IPS DF 6.9 (cell line): ENCODE measurements around the gene TNFSF4.

ENCODE experiments used
- DNase-seq: peaks from one replicate; pipeline ENCODE4 v3.0.0-alpha.2; 2013; ENCODE audit warnings: low read depth, low spot score
- H3K27ac ChIP-seq: one replicate; pipeline ENCODE4 v1.5.1; 2013; ENCODE audit warnings: low read length, control low read depth
- H3K27me3 ChIP-seq: 2 replicates; pipeline ENCODE4 v1.6.1; 2013; ENCODE audit warnings: mild to moderate bottlenecking, low read length; ENCODE audit not compliant: control insufficient read depth, insufficient read depth
- H3K36me3 ChIP-seq: 2 replicates; pipeline ENCODE4 v1.6.1; 2013; ENCODE audit warnings: low read length; ENCODE audit not compliant: control insufficient read depth, insufficient read depth
- H3K4me1 ChIP-seq: 2 replicates; pipeline ENCODE4 v1.6.1; 2013; ENCODE audit warnings: low read length; ENCODE audit not compliant: control insufficient read depth, insufficient read depth
- H3K4me3 ChIP-seq: 2 replicates; pipeline ENCODE4 v1.5.1; 2013; ENCODE audit warnings: mild to moderate bottlenecking, low read length
- H3K9me3 ChIP-seq: 2 replicates; pipeline ENCODE4 v1.6.1; 2013; ENCODE audit warnings: low read length, inconsistent platforms; ENCODE audit not compliant: control insufficient read depth, insufficient read depth
- WGBS: extraction: QIAGEN DNeasy Blood & Tissue Kit; methylation state at CpG from one replicate; pipeline ENCODE4 v1.1.7; 2013; ENCODE audit warnings: mixed read lengths, missing lambda C conversion rate; ENCODE audit not compliant: insufficient read length, insufficient coverage; 5-methylcytosine and 5-hydroxymethylcytosine counted together

TNFSF4 gene

DNA sequence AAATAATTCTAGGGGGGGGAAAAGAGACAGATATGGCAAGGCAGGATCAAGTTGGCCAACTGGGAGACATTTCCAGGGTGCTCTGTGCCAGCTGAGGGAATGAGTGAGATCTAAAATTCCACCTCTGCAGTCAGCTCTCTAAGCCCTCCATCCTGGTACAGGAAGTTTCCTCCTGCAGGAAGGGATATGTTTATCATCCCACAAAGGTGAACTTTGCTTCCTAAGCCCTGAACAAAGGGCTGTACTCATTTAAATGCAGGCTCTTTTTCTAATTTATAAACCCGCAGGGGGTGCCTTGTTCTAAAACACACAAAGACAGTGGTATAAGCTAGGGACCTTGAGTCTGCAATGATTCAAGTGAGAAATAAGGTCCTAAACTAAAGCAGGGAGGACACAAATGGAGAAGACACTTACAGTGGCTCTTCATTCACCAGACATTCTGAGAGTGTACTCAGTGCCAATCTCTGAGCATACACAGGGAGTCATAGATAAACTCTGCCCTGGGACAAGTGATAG is 3.6 kb upstream of the TNFSF4 start:
- H3K27me3 ChIP-seq, result peaks cover 11% of the 10 kb centered on the region; the same call in 1 of the 2 replicates
- no peak overlapping the region for H3K27ac ChIP-seq
- no CpG with 5 or more reads among the region's 1 CpG for WGBS
- H3K4me3 ChIP-seq, result no peak overlapping the region
- H3K4me1 ChIP-seq, result no peaks in the 10 kb centered on the region; the same call in 1 of the 2 replicates
- no peaks in the 10 kb centered on the region for H3K36me3 ChIP-seq
- no peaks in the 10 kb centered on the region for H3K9me3 ChIP-seq
- DNase-seq, result no peak

DNA sequence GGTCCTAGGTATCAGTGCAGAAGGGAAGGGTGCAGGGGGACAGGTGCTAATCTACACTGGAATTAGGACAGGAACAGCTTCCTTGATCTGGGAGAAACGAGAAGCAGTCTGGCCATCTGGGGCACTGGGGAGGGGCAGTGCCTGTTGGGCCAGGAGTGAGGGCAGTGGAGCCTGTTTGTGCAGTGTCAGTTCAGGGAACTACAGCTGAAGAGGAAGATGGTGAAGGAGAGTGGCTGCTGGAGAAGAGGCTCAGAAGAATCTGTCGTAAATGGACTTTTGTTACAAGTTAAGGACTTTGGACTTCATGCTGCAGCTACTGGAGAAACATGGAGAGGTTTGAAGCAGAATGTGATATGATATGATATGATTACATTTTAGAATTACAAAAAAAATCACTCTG is 3.2 kb upstream of the TNFSF4 start:
- no CpG with 5 or more reads among the region's 2 CpGs for WGBS
- no peak overlapping the region for H3K4me3 ChIP-seq
- no peaks in the 10 kb centered on the region for H3K36me3 ChIP-seq
- DNase-seq, result no peak
- H3K9me3 ChIP-seq, result no peaks in the 10 kb centered on the region
- peaks cover 11% of the 10 kb centered on the region; the same call in 1 of the 2 replicates for H3K27me3 ChIP-seq
- no peak overlapping the region for H3K27ac ChIP-seq
- H3K4me1 ChIP-seq, result no peaks in the 10 kb centered on the region; the same call in 1 of the 2 replicates

DNA sequence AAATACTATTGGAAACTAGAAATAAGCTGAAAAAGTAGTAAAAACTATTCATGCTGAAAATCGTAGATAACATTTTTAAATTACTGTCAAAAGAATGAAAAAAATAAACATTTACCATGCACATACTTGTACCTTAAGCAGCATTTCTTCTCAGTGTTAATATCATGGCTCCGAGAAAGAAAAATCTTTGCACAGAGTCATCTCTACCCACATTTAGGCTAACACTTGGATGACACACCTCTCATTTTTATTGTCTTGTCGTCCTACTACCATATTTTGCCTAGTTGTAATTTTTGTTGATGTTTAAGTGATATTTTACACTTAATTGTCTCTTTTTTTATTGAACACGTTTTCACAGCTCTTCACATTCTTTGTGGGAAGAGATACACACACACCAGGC is 1.7 kb upstream of the TNFSF4 start:
- no peak for DNase-seq
- peaks cover 11% of the 10 kb centered on the region; the same call in 1 of the 2 replicates for H3K27me3 ChIP-seq
- no peak overlapping the region for H3K4me3 ChIP-seq
- no CpG with 5 or more reads among the region's 4 CpGs for whole genome bisulfite sequencing
- no peak overlapping the region for H3K27ac ChIP-seq
- H3K4me1 ChIP-seq, result no peaks in the 10 kb centered on the region; the same call in 1 of the 2 replicates
- no peaks in the 10 kb centered on the region for H3K36me3 ChIP-seq
- no peaks in the 10 kb centered on the region for H3K9me3 ChIP-seq

GRCh38 chr1:173208146-173208545 is 1.0 kb upstream of the TNFSF4 start:
- no peak for DNase-seq
- H3K36me3 ChIP-seq, result no peaks in the 10 kb centered on the region
- H3K4me1 ChIP-seq, result no peaks in the 10 kb centered on the region; the same call in 1 of the 2 replicates
- H3K27ac ChIP-seq, result no peak overlapping the region
- H3K9me3 ChIP-seq, result no peaks in the 10 kb centered on the region
- peaks cover 11% of the 10 kb centered on the region; the same call in 1 of the 2 replicates for H3K27me3 ChIP-seq
- no peak overlapping the region for H3K4me3 ChIP-seq
- WGBS, result no CpG with 5 or more reads among the region's 1 CpG

- Histone ChIP-seq H3K4me1 (no peaks in the 10 kb centered on the region; the same call in 1 of the 2 replicates), H3K4me3 (no peak overlapping the region), H3K9me3 (no peaks in the 10 kb centered on the region), H3K27ac (no peak overlapping the region), H3K27me3 (peaks cover 3% of the 10 kb centered on the region; the same call in 1 of the 2 replicates), H3K36me3 (no peaks in the 10 kb centered on the region)
- DNase-seq, result no peak
- no CpG with 5 or more reads among the region's 7 CpGs for WGBS
Measured at GRCh38 chr1:173205146-173206051, 1.7 kb downstream of the TNFSF4 start.

DNA sequence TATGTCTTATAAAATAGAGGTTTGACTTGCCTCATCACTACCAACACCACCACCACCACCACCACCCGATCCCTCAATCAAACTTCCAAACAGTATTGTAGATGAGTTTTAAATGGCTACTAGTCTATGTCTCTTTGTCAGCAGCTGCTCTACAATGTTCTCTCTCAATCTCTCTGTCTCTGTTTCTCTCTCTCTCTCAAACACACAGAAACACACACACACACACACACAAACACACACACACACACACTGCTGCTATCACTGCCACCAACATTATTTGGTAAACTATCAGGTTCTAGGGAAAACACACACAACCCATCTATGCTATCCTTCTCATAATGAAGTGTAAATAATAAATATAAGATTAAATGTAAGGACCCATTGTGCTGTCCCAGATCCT is 2.4 kb downstream of the TNFSF4 start:
- no peak for DNase-seq
- no peak overlapping the region for H3K4me3 ChIP-seq
- no CpG with 5 or more reads among the region's 1 CpG for WGBS
- no peaks in the 10 kb centered on the region; the same call in 1 of the 2 replicates for H3K4me1 ChIP-seq
- H3K27me3 ChIP-seq, result no peaks in the 10 kb centered on the region; the same call in 1 of the 2 replicates
- no peaks in the 10 kb centered on the region for H3K36me3 ChIP-seq
- no peak overlapping the region for H3K27ac ChIP-seq
- no peaks in the 10 kb centered on the region for H3K9me3 ChIP-seq

DNA sequence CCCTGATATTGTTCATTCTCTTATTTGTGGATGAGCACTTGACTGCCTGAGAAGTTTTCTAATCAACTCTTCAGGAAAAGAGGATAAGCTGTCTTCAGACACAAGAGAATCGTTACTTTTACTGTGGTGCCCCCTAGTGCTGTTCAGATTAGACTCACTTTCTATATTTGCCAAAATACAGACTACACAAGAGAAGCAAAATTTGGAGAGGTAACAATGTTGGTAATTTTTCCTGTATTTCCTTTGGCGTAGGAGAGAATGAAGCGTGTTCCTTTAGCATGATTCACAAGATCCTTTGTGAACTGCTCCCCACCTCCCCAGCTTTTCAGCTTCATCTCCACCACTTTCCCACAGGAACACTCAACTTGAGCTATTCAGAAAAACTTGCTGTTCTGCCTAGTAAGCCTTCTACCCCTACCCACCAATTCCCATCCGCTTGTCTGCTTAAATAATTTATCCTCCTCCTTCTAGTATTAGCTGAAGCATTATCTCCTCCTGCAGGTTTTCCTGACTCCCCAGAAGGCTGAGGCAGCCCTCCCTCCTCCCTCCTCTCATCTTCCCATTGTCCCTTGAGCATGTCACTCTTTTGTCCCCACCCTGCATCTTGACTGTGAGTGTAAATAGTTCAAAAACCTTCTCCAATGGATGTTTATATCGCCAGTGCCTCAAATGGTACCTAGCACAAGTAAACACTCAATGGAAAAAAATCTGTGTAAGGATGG is 4.5 kb downstream of the TNFSF4 start:
- Histone ChIP-seq H3K27ac (no peak overlapping the region), H3K9me3 (no peaks in the 10 kb centered on the region), H3K4me1 (no peaks in the 10 kb centered on the region; the same call in 1 of the 2 replicates), H3K4me3 (no peak overlapping the region), H3K36me3 (no peaks in the 10 kb centered on the region), H3K27me3 (no peaks in the 10 kb centered on the region)
- DNase-seq, result peak; percentile 7
- no CpG with 5 or more reads among the region's 5 CpGs for WGBS

DNA sequence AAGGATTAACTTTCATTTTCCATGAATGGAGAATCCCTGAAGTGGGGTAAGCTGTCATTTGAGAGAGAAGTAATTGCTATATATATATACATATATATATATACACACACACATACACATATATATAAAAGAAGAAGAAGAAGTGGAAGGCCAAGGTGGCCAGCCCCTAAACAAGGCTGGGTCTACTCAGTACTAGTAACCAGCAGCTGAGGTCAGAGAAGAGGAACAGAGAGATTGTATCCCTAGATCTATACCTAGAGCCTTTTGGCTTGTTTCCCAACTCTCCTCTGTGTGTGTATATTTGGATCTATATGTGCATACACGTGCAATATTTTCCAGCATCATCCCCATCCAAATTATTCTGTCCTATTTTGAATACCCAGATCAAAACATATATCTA is 5.2 kb downstream of the TNFSF4 start:
- DNase-seq, result no peak
- H3K9me3 ChIP-seq, result no peaks in the 10 kb centered on the region
- no peaks in the 10 kb centered on the region for H3K27me3 ChIP-seq
- H3K4me3 ChIP-seq, result no peak overlapping the region
- H3K27ac ChIP-seq, result no peak overlapping the region
- H3K36me3 ChIP-seq, result no peaks in the 10 kb centered on the region
- H3K4me1 ChIP-seq, result no peaks in the 10 kb centered on the region; the same call in 1 of the 2 replicates
- WGBS, result no CpG with 5 or more reads among the region's 1 CpG

- Histone ChIP-seq H3K27ac (no peak overlapping the region), H3K9me3 (no peaks in the 10 kb centered on the region), H3K4me3 (no peak overlapping the region; the same call in 1 of the 2 replicates), H3K27me3 (no peaks in the 10 kb centered on the region), H3K36me3 (no peaks in the 10 kb centered on the region), H3K4me1 (no peaks in the 10 kb centered on the region)
- no CpG with 5 or more reads among the region's 5 CpGs for WGBS
- no peak for DNase-seq
Measured at GRCh38 chr1:173195596-173196088, 11.5 kb downstream of the TNFSF4 start.

- Histone ChIP-seq H3K36me3 (no peaks in the 10 kb centered on the region), H3K27ac (no peak overlapping the region), H3K4me1 (no peaks in the 10 kb centered on the region), H3K27me3 (no peaks in the 10 kb centered on the region), H3K4me3 (no peak overlapping the region), H3K9me3 (no peaks in the 10 kb centered on the region)
- WGBS, result no CpG with 5 or more reads among the region's 2 CpGs
- no peak for DNase-seq
Measured at GRCh38 chr1:173193639-173194038, 13.5 kb downstream of the TNFSF4 start.
